Embryonic facial prominence (tissue), 1 donor: ENCODE results near the gene PDZD11.
"Not testable (repeated sequence)": the region's sequence is repeated elsewhere in the genome, so short reads cannot be mapped to it uniquely, and the experiment has no call there.

Experiments used
- DNase-seq: peaks from one replicate; pipeline ENCODE4 v3.0.0-alpha.2; 2016; ENCODE audit errors: extremely low spot score

Gene PDZD11

GRCh38 chrX:70257423-70258288 lies 32.1 kb downstream of the PDZD11 start:
- DNase-seq = no peak

GRCh38 chrX:70255452-70255851 lies 34.3 kb downstream of the PDZD11 start:
- DNase-seq = no peak

GRCh38 chrX:70254909-70255308 lies 34.8 kb downstream of the PDZD11 start:
- no peak for DNase-seq

GRCh38 chrX:70254063-70254400 lies 35.7 kb downstream of the PDZD11 start:
- no peak for DNase-seq

GRCh38 chrX:70253377-70254062 lies 36.2 kb downstream of the PDZD11 start:
- DNase-seq = no peak

- DNase-seq = no peak
These were observed 37.2 kb downstream of the PDZD11 start for GRCh38 chrX:70252491-70252890.

- no peak for DNase-seq
These were observed 42.5 kb downstream of the PDZD11 start for GRCh38 chrX:70247252-70247651.

- DNase-seq = no peak
These were observed 44.8 kb downstream of the PDZD11 start for GRCh38 chrX:70244881-70245280.

- DNase-seq = not testable (repeated sequence)
These were observed 46.1 kb downstream of the PDZD11 start for GRCh38 chrX:70243601-70244000.

- DNase-seq = no peak
These were observed 48.2 kb downstream of the PDZD11 start for GRCh38 chrX:70241501-70241900.

GRCh38 chrX:70240751-70241150 lies 49.0 kb downstream of the PDZD11 start:
- DNase-seq = no peak
